Esophagus muscularis mucosa (tissue), 4 donors: ENCODE measurements around the gene LAMA5. TPM values are rescaled to one million over a fixed set of nuclear protein-coding genes. Genes with fewer than 3 reads are reported as not detected.

Experiments
- DNase-seq: peaks from one replicate; pipeline ENCODE4 v3.0.0-alpha.2; 2017; ENCODE audit errors: extremely low spot score
- H3K27ac ChIP-seq, 4 donors: fragments of 200-600 bp; sonication (generic); replicated peaks in 1 of 4; 1 replicate in 3 of 4; 2 replicates in 1 of 4; pipeline ENCODE4 v1.5.1; 2016 to 2019; ENCODE audit warnings: mild to moderate bottlenecking in 1 of 4
- H3K27me3 ChIP-seq, 4 donors: fragments of 200-600 bp; sonication (generic); one replicate each; pipeline versions ENCODE4 v1.5.1 to v1.6.0; 2016 to 2019
- H3K36me3 ChIP-seq, 4 donors: fragments of 200-600 bp; sonication (generic); one replicate each; pipeline ENCODE4 v1.5.1; 2016 to 2019
- H3K4me1 ChIP-seq, 4 donors: fragments of 200-600 bp; sonication (generic); one replicate each; pipeline ENCODE4 v1.5.1; 2016 to 2019
- H3K4me3 ChIP-seq, 4 donors: fragments of 200-600 bp; sonication (generic); 1 replicate in 2 of 4; 2 replicates in 2 of 4; pipeline ENCODE4 v1.5.1; 2016 to 2019; ENCODE audit warnings: mild to moderate bottlenecking in 4 of 4, moderate library complexity in 1 of 4
- H3K9me3 ChIP-seq, 4 donors: fragments of 200-600 bp; sonication (generic); 1 replicate in 3 of 4; 2 replicates in 1 of 4; pipeline ENCODE4 v1.5.1; 2016 to 2019
- EP300 ChIP-seq: sonication (generic); formaldehyde crosslinking; IDR thresholded peaks from one replicate; pipeline ENCODE4 v1.6.1; 2017; ENCODE audit warnings: antibody characterized with exemption
- POLR2A ChIP-seq: fragments of 450-650 bp; IDR thresholded peaks from one replicate; pipeline ENCODE4 v1.6.1; 2017; ENCODE audit warnings: antibody characterized with exemption, moderate library complexity, mild to moderate bottlenecking, low read depth
- POLR2AphosphoS5 ChIP-seq, 2 donors: sonication (generic); formaldehyde crosslinking; IDR thresholded peaks; one replicate each; pipeline ENCODE4 v1.6.1; 2017; ENCODE audit warnings: antibody characterized with exemption in 2 of 2
- WGBS: methylation state at CpG from one replicate; pipeline ENCODE4 v1.1.5; 2018; 5-methylcytosine and 5-hydroxymethylcytosine counted together
- intact Hi-C: fragments of 100-400 bp; cut with DNase I; formaldehyde crosslinking; loops from one replicate; pipeline ENCODE4 v1.15.1; 2023
- total RNA-seq, 4 donors: library from RNA; depleted of rRNA; stranded (reverse); fragments of >200 nt; gene quantifications; one replicate each; pipeline versions ENCODE4 v1.1.0 to v1.2.1, GENCODE V29; 2016
- TF ChIP-seq, protein P1 (sequence below), 3 experiments: fragments of 200-600 bp in 2 of 3; fragments of 450-650 bp in 1 of 3; sonication (generic) in 2 of 3; IDR thresholded peaks; one replicate each; pipeline ENCODE4 v1.5.1; 2017 to 2019; ENCODE audit warnings: antibody characterized with exemption in 3 of 3, mild to moderate bottlenecking in 2 of 3, moderate library complexity in 1 of 3

LAMA5 gene
- total RNA-seq, 4 donors from 2014 or later: 70.1 to 257 (median 150) TPM

DNA sequence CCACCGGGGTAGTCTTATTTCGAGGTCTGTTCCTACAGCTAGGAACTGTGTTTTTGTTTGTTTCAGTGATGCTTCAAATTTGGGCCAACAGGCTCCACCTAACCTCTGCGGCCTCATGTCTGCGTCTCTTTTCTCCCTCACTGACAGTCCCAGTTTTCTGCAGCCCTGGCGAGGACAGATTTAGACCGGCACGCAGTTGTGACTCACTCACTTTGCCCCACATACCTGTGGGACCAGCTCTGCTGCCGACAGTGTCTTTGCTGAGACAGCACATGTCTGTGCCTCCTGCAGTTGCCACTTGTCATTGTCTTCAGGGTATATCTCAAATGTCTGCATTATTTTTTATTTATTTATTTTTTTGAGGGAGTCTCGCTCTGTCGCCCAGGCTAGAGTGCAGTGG lies 99.6 kb downstream of the LAMA5 start:
- intact Hi-C loops: no loop called here
- peaks cover 19 to 84% (median 73%) of the 10 kb centered on the region in 4 donors for H3K36me3 ChIP-seq
- 84% methylated on average over 10 of the region's 10 CpGs for WGBS

GRCh38 chr20:62266851-62267250 lies 100.3 kb downstream of the LAMA5 start:
- H3K4me3 ChIP-seq: no peak overlapping the region
- no peak for DNase-seq
- intact Hi-C loops: no loop called here
- no peaks in the 10 kb centered on the region for H3K27me3 ChIP-seq
- no peak overlapping the region for H3K27ac ChIP-seq
- TF ChIP-seq POLR2AphosphoS5 (IDR thresholded peaks at IDR 0.05): no peak
- TF ChIP-seq, protein P1, sequence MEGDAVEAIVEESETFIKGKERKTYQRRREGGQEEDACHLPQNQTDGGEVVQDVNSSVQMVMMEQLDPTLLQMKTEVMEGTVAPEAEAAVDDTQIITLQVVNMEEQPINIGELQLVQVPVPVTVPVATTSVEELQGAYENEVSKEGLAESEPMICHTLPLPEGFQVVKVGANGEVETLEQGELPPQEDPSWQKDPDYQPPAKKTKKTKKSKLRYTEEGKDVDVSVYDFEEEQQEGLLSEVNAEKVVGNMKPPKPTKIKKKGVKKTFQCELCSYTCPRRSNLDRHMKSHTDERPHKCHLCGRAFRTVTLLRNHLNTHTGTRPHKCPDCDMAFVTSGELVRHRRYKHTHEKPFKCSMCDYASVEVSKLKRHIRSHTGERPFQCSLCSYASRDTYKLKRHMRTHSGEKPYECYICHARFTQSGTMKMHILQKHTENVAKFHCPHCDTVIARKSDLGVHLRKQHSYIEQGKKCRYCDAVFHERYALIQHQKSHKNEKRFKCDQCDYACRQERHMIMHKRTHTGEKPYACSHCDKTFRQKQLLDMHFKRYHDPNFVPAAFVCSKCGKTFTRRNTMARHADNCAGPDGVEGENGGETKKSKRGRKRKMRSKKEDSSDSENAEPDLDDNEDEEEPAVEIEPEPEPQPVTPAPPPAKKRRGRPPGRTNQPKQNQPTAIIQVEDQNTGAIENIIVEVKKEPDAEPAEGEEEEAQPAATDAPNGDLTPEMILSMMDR (IDR thresholded peaks at IDR 0.05): no peak
- no peak for TF ChIP-seq POLR2A
- no peak for TF ChIP-seq EP300
- H3K4me1 ChIP-seq: peaks cover 0 to 7% (median 0%) of the 10 kb centered on the region in 4 donors
- no peaks in the 10 kb centered on the region for H3K9me3 ChIP-seq
- peaks cover 14 to 84% (median 73%) of the 10 kb centered on the region in 4 donors for H3K36me3 ChIP-seq
- WGBS: 93% methylated on average over 13 of the region's 13 CpGs

More for the DNA sequence above, 99.6 kb downstream of the LAMA5 start:
- no peaks in the 10 kb centered on the region for H3K9me3 ChIP-seq
- DNase-seq: no peak
- H3K4me1 ChIP-seq: peaks cover 0 to 7% (median 0%) of the 10 kb centered on the region in 4 donors
- TF ChIP-seq POLR2A: no peak
- TF ChIP-seq POLR2AphosphoS5 (IDR thresholded peaks at IDR 0.05): no peak
- no peak for TF ChIP-seq EP300
- TF ChIP-seq, protein P1 (IDR thresholded peaks at IDR 0.05): no peak
- H3K4me3 ChIP-seq: no peak overlapping the region
- no peaks in the 10 kb centered on the region for H3K27me3 ChIP-seq
- H3K27ac ChIP-seq: no peak overlapping the region

- Histone ChIP-seq H3K4me1 (peaks cover 0 to 7% (median 0%) of the 10 kb centered on the region in 4 donors), H3K4me3 (no peak overlapping the region), H3K27ac (no peak overlapping the region), H3K27me3 (no peaks in the 10 kb centered on the region), H3K9me3 (no peaks in the 10 kb centered on the region), H3K36me3 (peaks cover 18 to 85% (median 73%) of the 10 kb centered on the region in 4 donors)
- TF ChIP-seq EP300: no peak
- no peak for TF ChIP-seq POLR2A
- TF ChIP-seq POLR2AphosphoS5 (IDR thresholded peaks at IDR 0.05): no peak
- TF ChIP-seq, protein P1 (IDR thresholded peaks at IDR 0.05): no peak
- intact Hi-C loops: no loop called here
- DNase-seq: no peak
- 93% methylated on average over 10 of the region's 10 CpGs for WGBS
Observed at GRCh38 chr20:62266340-62266739, 100.8 kb downstream of the LAMA5 start.

DNA sequence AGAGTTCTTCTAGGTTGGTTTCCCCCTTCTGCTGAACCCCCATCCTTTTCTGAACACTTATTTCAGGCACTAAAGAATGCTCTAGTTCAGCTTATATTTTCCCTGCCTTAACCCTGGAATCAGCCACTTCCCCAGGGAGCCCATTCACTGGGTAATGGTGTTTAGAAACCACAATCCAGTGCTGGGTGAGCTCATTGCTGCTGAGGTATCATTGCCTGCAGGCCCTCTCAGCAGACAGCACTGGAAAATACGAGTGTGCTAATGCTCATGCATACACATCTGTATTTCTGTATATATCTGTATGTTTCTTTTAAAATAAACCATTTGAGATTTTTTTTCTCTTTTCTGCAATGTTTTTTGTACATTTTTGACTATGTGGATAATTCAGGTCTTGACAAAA lies 101.7 kb downstream of the LAMA5 start:
- Histone ChIP-seq H3K36me3 (peaks cover 28 to 92% (median 79%) of the 10 kb centered on the region in 4 donors), H3K27me3 (no peaks in the 10 kb centered on the region), H3K4me1 (peaks cover 0 to 7% (median 0%) of the 10 kb centered on the region in 4 donors), H3K4me3 (no peak overlapping the region), H3K9me3 (no peaks in the 10 kb centered on the region), H3K27ac (no peak overlapping the region)
- WGBS: 100% methylated on average over 1 of the region's 1 CpG
- TF ChIP-seq, protein P1 (IDR thresholded peaks at IDR 0.05): no peak
- TF ChIP-seq EP300 (no peak), POLR2AphosphoS5 (IDR thresholded peaks at IDR 0.05) (no peak), POLR2A (no peak)
- intact Hi-C loops: no loop called here
- no peak for DNase-seq

GRCh38 chr20:62263396-62263795 lies 103.7 kb downstream of the LAMA5 start:
- WGBS: 96% methylated on average over 13 of the region's 14 CpGs
- intact Hi-C loops: no loop called here
- H3K27ac ChIP-seq: no peak overlapping the region
- H3K27me3 ChIP-seq: no peaks in the 10 kb centered on the region
- DNase-seq: no peak
- TF ChIP-seq EP300 (no peak), POLR2AphosphoS5 (IDR thresholded peaks at IDR 0.05) (no peak), POLR2A (no peak)
- TF ChIP-seq, protein P1 (IDR thresholded peaks at IDR 0.05): no peak
- H3K36me3 ChIP-seq: peaks cover 28 to 91% (median 74%) of the 10 kb centered on the region in 4 donors
- no peaks in the 10 kb centered on the region for H3K9me3 ChIP-seq
- H3K4me3 ChIP-seq: no peak overlapping the region
- H3K4me1 ChIP-seq: peaks cover 9 to 12% (median 10%) of the 10 kb centered on the region in 4 donors
